GM23338 (cell line): ENCODE results near the gene MPPED1. TPM values are rescaled to one million over a fixed set of nuclear protein-coding genes. Genes with fewer than 3 reads are reported as not detected.
A peak's percentile ranks its signal among the peaks of the same experiment; 100 is the strongest.

ENCODE experiments used
- ATAC-seq: fragments of 200-7000 bp; cut with Tn5 transposase; 3 replicates; pipeline ENCODE4 v1.9.1; 2020
- DNase-seq: peaks from one replicate; pipeline ENCODE4 v3.0.0-alpha.2; 2015; ENCODE audit warnings: low spot score
- H2AFZ ChIP-seq: fragments of 200-600 bp; sonication (generic); 2 replicates; pipeline ENCODE4 v1.8.0; 2016; ENCODE audit warnings: antibody characterized with exemption, mild to moderate bottlenecking, moderate library complexity
- H3F3A ChIP-seq: fragments of 200-600 bp; sonication (generic); replicated peaks from 2 replicates; pipeline ENCODE4 v1.8.0; 2017; ENCODE audit warnings: antibody characterized with exemption, mixed run types, low read depth
- H3K27ac ChIP-seq: fragments of 200-600 bp; sonication (generic); 2 replicates; pipeline ENCODE4 v1.6.1; 2016; ENCODE audit warnings: low read depth
- H3K27me3 ChIP-seq: fragments of 200-600 bp; sonication (generic); 2 replicates; pipeline ENCODE4 v1.8.0; 2016; ENCODE audit warnings: mild to moderate bottlenecking, mixed run types, moderate library complexity; ENCODE audit not compliant: insufficient read depth
- H3K36me3 ChIP-seq: fragments of 200-600 bp; sonication (generic); 2 replicates; pipeline ENCODE4 v1.8.0; 2016; ENCODE audit warnings: mild to moderate bottlenecking; ENCODE audit not compliant: insufficient read depth
- H3K4me1 ChIP-seq: fragments of 200-600 bp; sonication (generic); 2 replicates; pipeline ENCODE4 v1.8.0; 2016; ENCODE audit warnings: mild to moderate bottlenecking, moderate library complexity; ENCODE audit not compliant: insufficient read depth
- H3K4me2 ChIP-seq: fragments of 200-600 bp; sonication (generic); 2 replicates; pipeline ENCODE4 v1.7.1; 2017; ENCODE audit warnings: mixed run types
- H3K4me3 ChIP-seq: fragments of 200-600 bp; sonication (generic); 2 replicates; pipeline ENCODE4 v1.6.1; 2016; ENCODE audit warnings: mixed run types
- H3K79me2 ChIP-seq: fragments of 200-600 bp; sonication (generic); replicated peaks from 2 replicates; pipeline ENCODE4 v1.8.0; 2017; ENCODE audit warnings: mild to moderate bottlenecking; ENCODE audit not compliant: insufficient read depth
- H3K9me2 ChIP-seq: fragments of 200-600 bp; sonication (generic); 2 replicates; pipeline ENCODE4 v1.8.0; 2017; ENCODE audit not compliant: insufficient read depth
- H4K20me1 ChIP-seq: fragments of 200-600 bp; sonication (generic); replicated peaks from 2 replicates; pipeline ENCODE4 v1.8.0; 2017; ENCODE audit warnings: mild to moderate bottlenecking; ENCODE audit not compliant: insufficient read depth
- H3K27ac Mint-ChIP-seq: 2 replicates; pipeline ENCODE4 v1.8.0; 2020; ENCODE audit warnings: inconsistent platforms, mild to moderate bottlenecking, moderate library complexity, mixed read lengths
- H3K27me3 Mint-ChIP-seq: 3 replicates; pipeline ENCODE4 v1.8.0; 2022; ENCODE audit warnings: low read depth, mild to moderate bottlenecking, moderate library complexity, mixed read lengths, inconsistent platforms; ENCODE audit not compliant: insufficient read depth, poor library complexity
- H3K36me3 Mint-ChIP-seq: 3 replicates; pipeline ENCODE4 v1.8.0; 2021; ENCODE audit warnings: low read depth, mild to moderate bottlenecking, inconsistent platforms, moderate library complexity, mixed read lengths
- H3K4me1 Mint-ChIP-seq: 3 replicates; pipeline ENCODE4 v1.8.0; 2020; ENCODE audit warnings: mild to moderate bottlenecking, inconsistent platforms, mixed read lengths
- H3K4me3 Mint-ChIP-seq: 3 replicates; pipeline ENCODE4 v1.8.0; 2021; ENCODE audit warnings: moderate library complexity, mild to moderate bottlenecking, inconsistent platforms, mixed read lengths
- H3K9me3 Mint-ChIP-seq: 3 replicates; pipeline ENCODE4 v1.8.0; 2020; ENCODE audit warnings: moderate library complexity, mild to moderate bottlenecking, inconsistent platforms, mixed read lengths
- ETS1 ChIP-seq: IDR thresholded peaks from 2 replicates; pipeline ENCODE4 v1.6.1; 2016; ENCODE audit warnings: antibody characterized with exemption
- EZH2 ChIP-seq: fragments of 200-600 bp; sonication (generic); IDR thresholded peaks from one replicate; pipeline ENCODE4 v1.8.0; 2017; ENCODE audit warnings: antibody characterized with exemption, mild to moderate bottlenecking, low read depth; ENCODE audit not compliant: unreplicated experiment
- NANOG ChIP-seq: IDR thresholded peaks from 2 replicates; pipeline ENCODE4 v1.6.1; 2016; ENCODE audit warnings: antibody characterized with exemption, borderline replicate concordance
- STAT1 ChIP-seq: IDR thresholded peaks from one replicate; pipeline ENCODE4 v1.6.1; 2016; ENCODE audit warnings: antibody characterized with exemption; ENCODE audit not compliant: unreplicated experiment
- ZNF114 ChIP-seq: fragments of 250-450 bp; sonication (Bioruptor Pico); IDR thresholded peaks from 2 replicates; pipeline ENCODE4 v1.5.0; 2020; ENCODE audit warnings: mild to moderate bottlenecking, moderate library complexity
- ZNF331 ChIP-seq: fragments of 250-450 bp; sonication (Bioruptor Pico); IDR thresholded peaks from 2 replicates; pipeline ENCODE4 v1.5.0; 2020; ENCODE audit warnings: low read depth, mild to moderate bottlenecking, moderate library complexity
- ZNF462 ChIP-seq: fragments of 250-450 bp; sonication (Bioruptor Pico); IDR thresholded peaks from 2 replicates; pipeline ENCODE4 v1.5.0; 2020; ENCODE audit warnings: mild to moderate bottlenecking, moderate library complexity
- polyA plus RNA-seq: library from polyadenylated mRNA; unstranded; fragments of >200 nt; fragmentation: Nextera tagmentation; extraction: Ambion mirVana; gene quantifications from 2 replicates; pipeline ENCODE4 v1.2.1, GENCODE V29; 2016
- total RNA-seq: library from RNA; depleted of rRNA; stranded (reverse); fragments of >200 nt; shearing (Covaris generic); gene quantifications from 2 replicates; pipeline ENCODE4 v1.2.3, GENCODE V29; 2014
- TF ChIP-seq, protein P1 (sequence below), 2 experiments: fragments of 200-600 bp in 1 of 2; sonication (generic) in 1 of 2; conservative IDR thresholded peaks; 2 replicates each; pipeline versions ENCODE4 v1.5.1 to v1.6.1; 2016 to 2017; ENCODE audit warnings: antibody characterized with exemption in 2 of 2, low read depth in 2 of 2, mild to moderate bottlenecking in 2 of 2, moderate library complexity in 1 of 2

Gene MPPED1
- total and polyA plus RNA-seq, 2 experiments from 2014 or later: 0.56 TPM; not detected in 1

- H3K9me2 ChIP-seq: no peaks in the 10 kb centered on the region
- Mint-ChIP-seq H3K27me3 (peaks cover 3% of the 10 kb centered on the region), H3K27ac (peak overlapping the region; percentile 48; the same call in 1 of the 2 replicates), H3K4me3 (no peak overlapping the region), H3K36me3 (peaks cover 21% of the 10 kb centered on the region), H3K4me1 (peaks cover 19% of the 10 kb centered on the region), H3K9me3 (peaks cover 22% of the 10 kb centered on the region)
- no peaks in the 10 kb centered on the region for H3K79me2 ChIP-seq
- no peaks in the 10 kb centered on the region for H3K27me3 ChIP-seq
- H3K36me3 ChIP-seq: no peaks in the 10 kb centered on the region
- DNase-seq: no peak
- H3K4me2 ChIP-seq: peak overlapping the region; percentile 49; the same call in 1 of the 2 replicates
- no peak overlapping the region for H3K4me3 ChIP-seq
- no peaks in the 10 kb centered on the region for H4K20me1 ChIP-seq
- no peaks in the 10 kb centered on the region for H3F3A ChIP-seq
- no peak overlapping the region for H3K27ac ChIP-seq
- peak; percentile 66; the same call in 2 of the 3 replicates for ATAC-seq
- no peak for TF ChIP-seq ZNF462 (CRISPR knock-in tag)
- TF ChIP-seq ETS1: no peak
- no peak for TF ChIP-seq EZH2
- TF ChIP-seq ZNF331 (CRISPR knock-in tag): no peak
- TF ChIP-seq ZNF114 (CRISPR knock-in tag): no peak
- TF ChIP-seq, protein P1, sequence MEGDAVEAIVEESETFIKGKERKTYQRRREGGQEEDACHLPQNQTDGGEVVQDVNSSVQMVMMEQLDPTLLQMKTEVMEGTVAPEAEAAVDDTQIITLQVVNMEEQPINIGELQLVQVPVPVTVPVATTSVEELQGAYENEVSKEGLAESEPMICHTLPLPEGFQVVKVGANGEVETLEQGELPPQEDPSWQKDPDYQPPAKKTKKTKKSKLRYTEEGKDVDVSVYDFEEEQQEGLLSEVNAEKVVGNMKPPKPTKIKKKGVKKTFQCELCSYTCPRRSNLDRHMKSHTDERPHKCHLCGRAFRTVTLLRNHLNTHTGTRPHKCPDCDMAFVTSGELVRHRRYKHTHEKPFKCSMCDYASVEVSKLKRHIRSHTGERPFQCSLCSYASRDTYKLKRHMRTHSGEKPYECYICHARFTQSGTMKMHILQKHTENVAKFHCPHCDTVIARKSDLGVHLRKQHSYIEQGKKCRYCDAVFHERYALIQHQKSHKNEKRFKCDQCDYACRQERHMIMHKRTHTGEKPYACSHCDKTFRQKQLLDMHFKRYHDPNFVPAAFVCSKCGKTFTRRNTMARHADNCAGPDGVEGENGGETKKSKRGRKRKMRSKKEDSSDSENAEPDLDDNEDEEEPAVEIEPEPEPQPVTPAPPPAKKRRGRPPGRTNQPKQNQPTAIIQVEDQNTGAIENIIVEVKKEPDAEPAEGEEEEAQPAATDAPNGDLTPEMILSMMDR (conservative IDR thresholded peaks at IDR 0.05; ENCODE audit: low read depth in 2 of 2): no peak
- TF ChIP-seq NANOG: no peak
- TF ChIP-seq STAT1: no peak
- peaks cover 6% of the 10 kb centered on the region; the same call in 1 of the 2 replicates for H3K4me1 ChIP-seq
- H2AFZ ChIP-seq: no peak overlapping the region
Observed at GRCh38 chr22:43550024-43550620, 138.3 kb downstream of the MPPED1 start.
